ENCODE data around the gene EN2.

- TF ChIP-seq POLR2AphosphoS5 (IDR thresholded peaks at IDR 0.05; ENCODE audit: low read depth, low read length) (no peak), POLR2A (IDR thresholded peaks at IDR 0.05; ENCODE audit: low read depth, low read length) (no peak), TAF1 (IDR thresholded peaks at IDR 0.05; ENCODE audit: low read depth, low read length) (no peak), PAX5 (IDR thresholded peaks at IDR 0.05; ENCODE audit: insufficient read depth, low read length, severe bottlenecking) (no peak)
Measured at GRCh38 chr7:155509725-155510551, 52.0 kb downstream of the EN2 start.
